ENCODE measurements around the gene SMIM32.

- TF ChIP-seq, protein P1, sequence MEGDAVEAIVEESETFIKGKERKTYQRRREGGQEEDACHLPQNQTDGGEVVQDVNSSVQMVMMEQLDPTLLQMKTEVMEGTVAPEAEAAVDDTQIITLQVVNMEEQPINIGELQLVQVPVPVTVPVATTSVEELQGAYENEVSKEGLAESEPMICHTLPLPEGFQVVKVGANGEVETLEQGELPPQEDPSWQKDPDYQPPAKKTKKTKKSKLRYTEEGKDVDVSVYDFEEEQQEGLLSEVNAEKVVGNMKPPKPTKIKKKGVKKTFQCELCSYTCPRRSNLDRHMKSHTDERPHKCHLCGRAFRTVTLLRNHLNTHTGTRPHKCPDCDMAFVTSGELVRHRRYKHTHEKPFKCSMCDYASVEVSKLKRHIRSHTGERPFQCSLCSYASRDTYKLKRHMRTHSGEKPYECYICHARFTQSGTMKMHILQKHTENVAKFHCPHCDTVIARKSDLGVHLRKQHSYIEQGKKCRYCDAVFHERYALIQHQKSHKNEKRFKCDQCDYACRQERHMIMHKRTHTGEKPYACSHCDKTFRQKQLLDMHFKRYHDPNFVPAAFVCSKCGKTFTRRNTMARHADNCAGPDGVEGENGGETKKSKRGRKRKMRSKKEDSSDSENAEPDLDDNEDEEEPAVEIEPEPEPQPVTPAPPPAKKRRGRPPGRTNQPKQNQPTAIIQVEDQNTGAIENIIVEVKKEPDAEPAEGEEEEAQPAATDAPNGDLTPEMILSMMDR (IDR thresholded peaks at IDR 0.05): no peak
- TF ChIP-seq POLR2A (IDR thresholded peaks at IDR 0.05; ENCODE audit: low read depth) (no peak), EP300 (IDR thresholded peaks at IDR 0.05) (no peak), POLR2AphosphoS5 (IDR thresholded peaks at IDR 0.05) (no peak)
Observed at GRCh38 chr5:136190904-136191303, 2.1 kb downstream of the SMIM32 start.
